ENCODE measurements around the gene DIS3L2. TPM values are rescaled to one million over a fixed set of nuclear protein-coding genes. Genes with fewer than 3 reads are reported as not detected.

DIS3L2 gene
- total RNA-seq, 4 donors from 2014 or later, result 10.3 to 63.9 (median 29.7) TPM

DNA sequence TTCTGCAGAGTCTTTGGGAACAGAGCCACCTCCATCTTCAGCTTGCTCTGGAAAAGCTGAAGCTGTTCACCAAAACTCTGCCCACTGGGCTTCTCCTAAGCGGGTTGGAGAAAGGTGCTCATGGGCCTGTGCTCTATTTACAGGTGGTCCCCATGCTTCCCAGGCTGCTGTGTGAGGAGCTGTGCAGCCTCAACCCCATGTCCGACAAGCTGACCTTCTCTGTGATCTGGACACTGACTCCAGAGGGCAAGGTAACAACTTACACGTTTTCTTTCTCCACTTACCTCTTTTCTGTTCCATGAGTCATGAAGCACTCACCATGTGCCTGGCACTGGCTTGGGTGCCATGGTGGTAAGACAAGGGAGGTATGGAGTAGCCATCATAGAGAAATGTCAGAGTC, 287.6 kb downstream of the DIS3L2 start:
- Histone ChIP-seq H3K27me3 (no peaks in the 10 kb centered on the region), H3K4me3 (no peak overlapping the region), H3K9me3 (no peaks in the 10 kb centered on the region), H3K27ac (no peak overlapping the region), H3K4me1 (no peaks in the 10 kb centered on the region), H3K36me3 (no peaks in the 10 kb centered on the region)
- intact Hi-C loops (cut with DNase I; ENCODE audit: low total_unique reads), result no loop called here
- no peak for TF ChIP-seq POLR2A (IDR thresholded peaks at IDR 0.05)
- TF ChIP-seq, protein P1, sequence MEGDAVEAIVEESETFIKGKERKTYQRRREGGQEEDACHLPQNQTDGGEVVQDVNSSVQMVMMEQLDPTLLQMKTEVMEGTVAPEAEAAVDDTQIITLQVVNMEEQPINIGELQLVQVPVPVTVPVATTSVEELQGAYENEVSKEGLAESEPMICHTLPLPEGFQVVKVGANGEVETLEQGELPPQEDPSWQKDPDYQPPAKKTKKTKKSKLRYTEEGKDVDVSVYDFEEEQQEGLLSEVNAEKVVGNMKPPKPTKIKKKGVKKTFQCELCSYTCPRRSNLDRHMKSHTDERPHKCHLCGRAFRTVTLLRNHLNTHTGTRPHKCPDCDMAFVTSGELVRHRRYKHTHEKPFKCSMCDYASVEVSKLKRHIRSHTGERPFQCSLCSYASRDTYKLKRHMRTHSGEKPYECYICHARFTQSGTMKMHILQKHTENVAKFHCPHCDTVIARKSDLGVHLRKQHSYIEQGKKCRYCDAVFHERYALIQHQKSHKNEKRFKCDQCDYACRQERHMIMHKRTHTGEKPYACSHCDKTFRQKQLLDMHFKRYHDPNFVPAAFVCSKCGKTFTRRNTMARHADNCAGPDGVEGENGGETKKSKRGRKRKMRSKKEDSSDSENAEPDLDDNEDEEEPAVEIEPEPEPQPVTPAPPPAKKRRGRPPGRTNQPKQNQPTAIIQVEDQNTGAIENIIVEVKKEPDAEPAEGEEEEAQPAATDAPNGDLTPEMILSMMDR (IDR thresholded peaks at IDR 0.05), result no peak
- no peak for DNase-seq

DNA sequence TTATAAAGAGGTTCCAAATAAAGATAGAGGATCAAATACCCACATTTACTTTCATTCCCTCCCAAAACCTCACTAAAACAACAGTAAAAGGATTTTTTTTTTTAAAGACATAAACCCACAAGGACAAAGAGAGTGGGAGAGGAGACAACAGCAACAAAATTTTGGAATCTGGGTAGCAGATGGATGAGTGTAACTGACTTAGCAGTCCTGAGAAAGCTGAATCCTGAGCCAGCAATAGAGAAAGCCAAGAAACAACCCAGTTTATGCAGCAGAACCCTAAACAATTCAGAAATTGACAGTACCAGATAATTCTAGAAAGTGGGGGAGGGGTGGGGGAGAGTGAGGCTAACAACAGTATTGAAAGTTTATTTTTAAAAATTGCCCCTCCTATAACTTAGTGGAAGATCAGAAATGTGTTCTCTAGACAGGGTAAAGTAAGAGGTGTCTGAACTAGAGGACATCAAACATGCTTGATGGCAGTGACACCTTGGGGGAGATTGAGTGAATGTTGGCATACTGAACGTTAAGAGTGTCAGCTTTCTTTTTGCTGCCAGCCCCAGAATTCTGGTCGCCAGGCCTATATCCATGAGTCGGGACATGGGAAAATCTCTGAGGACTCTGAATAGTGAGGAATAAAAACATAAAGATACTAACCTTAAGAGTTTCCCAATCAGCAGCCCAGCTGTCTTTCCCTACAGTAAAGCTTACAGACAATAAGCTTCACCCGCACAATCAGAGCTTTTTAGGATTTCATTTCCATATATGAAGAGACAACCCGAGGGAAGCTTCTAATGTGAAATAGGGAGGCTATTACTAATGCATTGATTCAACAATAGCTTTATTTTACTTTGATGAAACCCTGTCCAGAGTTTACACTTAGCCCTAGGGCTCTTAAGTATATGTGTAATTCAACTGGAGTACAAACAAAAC, 289.0 kb downstream of the DIS3L2 start:
- H3K27ac ChIP-seq, result no peak overlapping the region
- no peaks in the 10 kb centered on the region for H3K36me3 ChIP-seq
- no peak for TF ChIP-seq POLR2A (IDR thresholded peaks at IDR 0.05)
- TF ChIP-seq, protein P1 (IDR thresholded peaks at IDR 0.05), result no peak
- no peak overlapping the region for H3K4me3 ChIP-seq
- no peaks in the 10 kb centered on the region for H3K4me1 ChIP-seq
- intact Hi-C loops (cut with DNase I; ENCODE audit: low total_unique reads), result no loop called here
- H3K27me3 ChIP-seq, result no peaks in the 10 kb centered on the region
- no peaks in the 10 kb centered on the region for H3K9me3 ChIP-seq
- no peak for DNase-seq

- Histone ChIP-seq H3K9me3 (no peaks in the 10 kb centered on the region), H3K4me1 (no peaks in the 10 kb centered on the region), H3K27ac (no peak overlapping the region), H3K36me3 (no peaks in the 10 kb centered on the region), H3K4me3 (no peak overlapping the region), H3K27me3 (no peaks in the 10 kb centered on the region)
- no peak for TF ChIP-seq POLR2A (IDR thresholded peaks at IDR 0.05)
- TF ChIP-seq, protein P1 (IDR thresholded peaks at IDR 0.05), result no peak
- no peak for DNase-seq
- intact Hi-C loops (cut with DNase I; ENCODE audit: low total_unique reads), result no loop called here
These were observed 293.5 kb downstream of the DIS3L2 start for GRCh38 chr2:232255033-232255432.

GRCh38 chr2:232260075-232260474, 298.6 kb downstream of the DIS3L2 start:
- no peaks in the 10 kb centered on the region for H3K36me3 ChIP-seq
- intact Hi-C loops (cut with DNase I; ENCODE audit: low total_unique reads), result no loop called here
- no peaks in the 10 kb centered on the region for H3K4me1 ChIP-seq
- no peak for DNase-seq
- H3K4me3 ChIP-seq, result no peak overlapping the region
- H3K27me3 ChIP-seq, result no peaks in the 10 kb centered on the region
- no peak overlapping the region for H3K27ac ChIP-seq
- no peaks in the 10 kb centered on the region for H3K9me3 ChIP-seq
- TF ChIP-seq, protein P1 (IDR thresholded peaks at IDR 0.05), result no peak
- TF ChIP-seq POLR2A (IDR thresholded peaks at IDR 0.05), result no peak

- TF ChIP-seq, protein P1 (IDR thresholded peaks at IDR 0.05), result no peak
- no peak for TF ChIP-seq POLR2A (IDR thresholded peaks at IDR 0.05)
- H3K27me3 ChIP-seq, result no peaks in the 10 kb centered on the region
- no peak overlapping the region for H3K27ac ChIP-seq
- H3K36me3 ChIP-seq, result no peaks in the 10 kb centered on the region
- intact Hi-C loops (cut with DNase I; ENCODE audit: low total_unique reads), result no loop called here
- DNase-seq, result no peak
- H3K4me3 ChIP-seq, result no peak overlapping the region
- H3K9me3 ChIP-seq, result no peaks in the 10 kb centered on the region
- H3K4me1 ChIP-seq, result no peaks in the 10 kb centered on the region
These were observed 300.3 kb downstream of the DIS3L2 start for GRCh38 chr2:232261776-232262175.

Measured in uterus (tissue), 4 donors.